ENCODE measurements around the gene STX18.
"Not testable (repeated sequence)": the region's sequence is repeated elsewhere in the genome, so short reads cannot be mapped to it uniquely, and the experiment has no call there.

Gene STX18

DNA sequence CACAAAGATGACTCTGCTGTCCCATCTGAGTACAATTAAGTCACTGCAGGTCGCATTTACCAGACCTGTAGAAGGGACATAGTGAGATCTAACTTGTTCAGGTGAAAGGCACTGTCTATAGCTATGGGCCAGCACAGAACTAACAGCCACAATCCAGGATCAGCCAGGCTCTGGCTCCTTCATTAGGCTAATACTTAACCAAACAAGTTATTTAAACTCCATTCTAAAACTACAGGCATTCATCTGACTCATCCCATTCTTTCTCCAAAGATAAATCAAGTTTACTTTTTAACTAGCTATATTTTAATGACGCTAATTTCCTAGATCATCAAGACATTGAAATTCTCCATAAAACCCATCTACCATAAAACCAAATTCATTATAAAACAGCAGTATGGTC lies 62.5 kb downstream of the STX18 start:
- DNase-seq (ENCODE audit: low spot score) = no peak

DNA sequence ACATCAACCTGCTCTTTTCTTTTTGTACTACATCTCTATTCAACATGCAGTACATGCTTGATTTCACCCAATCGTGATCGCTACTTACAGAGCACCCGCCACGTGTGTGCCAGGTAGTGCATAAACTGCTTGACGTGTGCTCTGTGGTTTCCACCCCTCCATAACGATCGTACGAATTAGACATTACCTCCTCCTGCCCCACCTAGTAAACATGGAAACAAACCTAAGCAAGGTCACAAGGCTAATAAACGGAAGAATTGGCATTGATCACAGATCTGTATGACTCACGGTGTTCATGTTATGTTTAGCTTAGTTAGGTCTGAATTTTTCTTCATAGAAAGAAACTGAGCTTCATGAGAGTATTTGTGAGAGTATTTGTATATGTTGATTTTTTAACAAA lies 64.1 kb downstream of the STX18 start:
- DNase-seq (ENCODE audit: low spot score) = no peak

- no peak for DNase-seq (ENCODE audit: low spot score)
Measured at GRCh38 chr4:4477391-4477790, 64.5 kb downstream of the STX18 start.

GRCh38 chr4:4474476-4474875 lies 67.4 kb downstream of the STX18 start:
- no peak for DNase-seq (ENCODE audit: low spot score)

- DNase-seq (ENCODE audit: low spot score) = no peak
Measured at GRCh38 chr4:4472344-4472958, 69.4 kb downstream of the STX18 start.

DNA sequence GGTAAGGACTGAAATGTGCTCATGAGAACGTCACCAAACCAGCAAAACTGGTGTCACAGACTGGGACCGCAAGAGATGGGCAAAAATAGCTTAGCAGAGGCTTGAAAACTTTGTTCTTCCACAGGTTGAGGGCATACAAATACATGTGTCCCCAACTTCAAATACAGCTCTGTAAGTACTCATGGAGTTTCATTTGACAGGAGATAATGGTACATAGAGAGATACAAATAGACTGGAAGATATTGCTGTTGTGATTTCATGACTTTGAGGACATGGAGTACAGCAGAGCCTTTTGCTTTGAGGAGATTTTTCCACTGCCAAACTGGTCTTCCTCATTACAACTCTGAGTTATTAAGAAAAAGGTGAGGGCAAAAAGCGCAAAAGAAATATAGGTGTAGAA lies 70.7 kb downstream of the STX18 start:
- no peak for DNase-seq (ENCODE audit: low spot score)

DNA sequence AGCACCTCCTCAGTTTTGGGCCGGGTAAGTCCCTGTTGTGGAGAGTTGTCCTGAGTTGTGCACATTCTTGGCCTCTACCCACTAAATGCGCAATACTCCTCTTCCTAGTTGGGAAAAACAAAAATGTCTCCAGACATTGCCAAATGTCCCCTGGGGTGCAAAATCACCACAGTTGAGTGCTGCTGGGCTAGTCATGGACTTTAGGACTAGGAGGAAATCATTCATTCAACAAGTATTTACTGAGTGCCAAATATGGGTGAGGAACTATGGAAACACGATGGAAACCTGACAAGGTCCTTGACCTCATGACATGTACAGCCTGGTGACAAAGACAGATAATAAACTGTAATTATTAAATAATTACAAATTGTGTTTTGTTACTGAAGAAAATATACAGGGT lies 71.6 kb downstream of the STX18 start:
- no peak for DNase-seq (ENCODE audit: low spot score)

DNA sequence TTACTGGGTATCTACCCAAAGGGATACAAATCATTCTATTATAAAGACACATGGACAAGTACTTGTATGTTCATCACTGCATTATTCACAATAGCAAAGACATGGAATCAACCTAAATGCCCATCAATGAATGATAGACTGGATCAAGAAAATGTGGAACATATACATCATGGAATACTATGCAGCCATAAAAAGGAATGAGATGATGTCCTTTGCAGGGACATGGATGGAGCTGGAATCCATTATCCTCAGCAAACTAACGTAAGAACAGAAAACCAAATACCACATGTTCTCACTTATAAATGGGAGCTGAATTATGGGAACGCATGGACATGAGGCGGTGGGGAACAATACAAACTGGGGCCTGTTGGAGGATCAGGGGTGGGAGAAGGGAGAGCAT lies 76.6 kb downstream of the STX18 start:
- DNase-seq (ENCODE audit: low spot score) = not testable (repeated sequence)

DNA sequence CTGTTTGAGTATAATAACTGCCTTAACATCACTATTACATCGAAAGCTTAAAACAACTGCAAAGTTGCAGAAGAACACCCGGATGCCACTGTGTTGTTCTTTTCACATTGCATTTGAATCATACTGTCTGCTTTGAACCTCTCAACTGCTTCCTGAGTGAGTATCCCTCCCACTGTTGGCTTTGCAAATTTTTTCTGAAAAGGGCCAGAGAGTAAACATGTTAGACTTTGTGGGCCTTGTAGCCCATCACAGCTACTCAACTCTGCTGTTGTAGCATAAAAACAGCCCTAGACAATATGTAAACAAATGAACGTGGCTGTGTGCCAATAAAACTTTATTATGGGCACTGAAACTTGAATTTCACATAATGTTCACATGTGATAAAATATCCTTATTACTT lies 78.9 kb downstream of the STX18 start:
- DNase-seq (ENCODE audit: low spot score) = no peak

- DNase-seq (ENCODE audit: low spot score) = no peak
Measured at GRCh38 chr4:4461850-4462249, 80.0 kb downstream of the STX18 start.

GRCh38 chr4:4461178-4461577 lies 80.7 kb downstream of the STX18 start:
- no peak for DNase-seq (ENCODE audit: low spot score)

DNA sequence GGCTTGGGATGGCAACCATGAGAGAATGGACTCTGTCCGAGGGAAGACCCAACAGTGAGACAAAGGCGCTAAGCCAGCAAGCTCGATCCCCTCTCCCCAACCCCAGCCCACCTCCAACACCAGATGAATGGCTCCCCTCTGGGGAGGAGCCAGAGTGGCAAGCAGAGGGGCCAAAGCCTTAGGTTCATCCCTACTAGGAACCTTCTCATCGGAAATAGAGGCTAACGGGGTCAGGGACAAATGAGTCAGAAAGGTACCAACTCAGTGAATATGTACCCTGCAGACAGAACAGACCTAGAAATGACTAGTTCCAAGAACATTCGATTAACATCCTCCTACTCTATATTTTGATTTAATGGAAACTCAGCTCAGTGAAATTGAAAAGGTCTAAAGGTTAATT lies 81.1 kb downstream of the STX18 start:
- DNase-seq (ENCODE audit: low spot score) = no peak

- no peak for DNase-seq (ENCODE audit: low spot score)
Measured at GRCh38 chr4:4459181-4459580, 82.7 kb downstream of the STX18 start.

- peak; percentile 41 for DNase-seq (ENCODE audit: low spot score)
Measured at GRCh38 chr4:4457803-4458553, 83.9 kb downstream of the STX18 start.

DNA sequence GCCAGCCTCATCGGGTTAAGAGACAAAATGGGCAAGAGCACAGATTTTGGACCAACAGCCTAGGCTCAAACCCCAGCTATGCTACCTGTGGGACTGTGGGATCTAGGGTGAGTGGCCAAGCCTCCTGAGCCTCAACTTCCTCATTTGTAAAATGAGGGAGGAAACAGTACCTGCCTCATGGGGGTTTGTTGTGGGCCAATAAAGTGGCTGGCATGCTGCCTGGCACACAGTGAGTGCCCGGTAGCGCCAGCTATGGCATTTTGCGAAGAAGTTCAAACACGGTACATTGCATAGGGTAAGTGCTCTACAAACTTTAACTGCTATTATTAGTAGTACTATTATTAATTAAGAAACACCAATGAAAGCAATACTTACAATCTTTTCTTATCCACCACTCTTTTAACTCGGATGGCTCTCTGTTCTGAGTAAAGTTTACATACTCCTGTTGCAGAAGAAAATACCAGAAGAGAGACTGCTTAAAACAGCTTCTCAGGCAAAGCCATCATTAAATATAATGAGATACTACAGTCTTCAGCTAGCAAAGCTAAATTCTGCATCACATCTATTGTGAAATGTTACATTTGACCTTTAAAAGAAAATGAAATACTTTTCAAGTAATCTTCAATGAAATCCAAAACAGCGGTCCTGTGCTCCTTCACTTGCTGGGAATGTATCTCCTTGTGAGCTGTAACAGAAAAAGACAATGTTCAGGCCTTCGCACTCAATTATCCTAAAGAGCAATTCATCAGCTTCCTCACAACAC lies 84.9 kb downstream of the STX18 start:
- DNase-seq (ENCODE audit: low spot score) = no peak

- DNase-seq (ENCODE audit: low spot score) = no peak
Measured at GRCh38 chr4:4456351-4456750, 85.5 kb downstream of the STX18 start.

DNA sequence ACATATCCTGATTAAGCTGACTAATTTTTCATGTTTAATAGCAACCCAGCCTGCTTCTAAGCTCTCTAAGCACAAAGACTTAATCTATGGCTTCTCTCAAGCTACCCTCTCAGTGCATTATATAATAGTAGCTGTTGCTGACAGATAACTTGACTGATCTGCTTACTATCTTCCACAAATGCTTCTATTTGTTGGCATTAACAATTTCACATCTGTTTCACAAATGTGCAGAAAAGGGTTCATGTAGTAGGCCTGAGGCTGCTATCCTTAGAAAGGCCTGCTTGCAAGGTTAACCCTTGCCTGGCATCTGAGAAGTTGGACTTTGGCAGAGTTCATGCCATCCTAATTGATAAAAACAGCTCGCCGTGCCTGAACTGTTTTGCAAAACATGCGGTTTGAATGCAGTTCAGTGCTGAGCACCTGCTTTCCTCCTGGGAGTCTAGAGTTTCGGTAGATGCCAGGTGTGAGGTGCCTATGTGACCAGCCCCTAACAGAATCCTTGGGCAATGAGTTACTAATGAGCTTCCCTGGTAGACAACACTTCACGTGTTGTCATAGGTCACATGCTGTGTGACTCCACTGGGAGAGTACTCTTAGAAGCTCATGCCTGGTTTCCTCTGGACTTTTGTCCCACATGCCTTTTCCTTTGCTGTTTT lies 86.5 kb downstream of the STX18 start:
- no peak for DNase-seq (ENCODE audit: low spot score)

GRCh38 chr4:4446434-4446833 lies 95.4 kb downstream of the STX18 start:
- DNase-seq (ENCODE audit: low spot score) = peak; percentile 20

- DNase-seq (ENCODE audit: low spot score) = no peak
Measured at GRCh38 chr4:4443821-4444220, 98.0 kb downstream of the STX18 start.

DNA sequence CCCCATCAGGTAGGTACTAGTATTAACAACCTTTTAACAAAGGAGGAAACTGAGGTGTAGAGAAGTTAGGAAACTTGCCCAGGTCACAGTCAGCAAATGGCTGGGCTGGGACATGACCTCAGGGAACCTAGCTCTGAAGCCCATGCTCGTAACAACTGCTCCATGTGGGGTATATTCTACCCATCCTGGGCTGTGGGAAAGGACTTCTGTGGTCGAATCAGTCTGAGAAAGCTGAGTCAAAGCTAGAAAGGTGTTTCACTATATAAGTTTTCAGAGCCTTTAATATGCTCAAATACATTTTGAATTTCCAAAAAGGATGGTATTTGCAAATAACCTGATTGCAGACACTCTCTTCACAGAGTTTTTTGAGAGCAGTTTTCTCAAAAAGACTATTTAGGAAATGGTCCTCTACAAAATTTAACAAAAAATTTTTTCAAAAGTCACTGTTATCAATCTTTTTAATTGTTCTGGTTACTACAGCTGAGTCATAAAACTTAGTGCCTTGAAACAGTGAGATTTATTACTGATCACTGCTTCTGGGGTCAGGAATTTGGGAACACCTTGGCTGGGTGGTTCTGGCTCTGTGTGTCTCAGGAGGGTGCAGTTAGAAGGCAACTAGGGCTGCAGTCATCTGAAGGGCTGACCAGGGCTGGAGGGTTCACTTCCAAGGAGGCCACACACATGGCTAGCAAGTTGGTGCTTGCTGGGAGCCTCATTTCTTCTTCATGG lies 101.4 kb downstream of the STX18 start:
- DNase-seq (ENCODE audit: low spot score) = no peak

DNA sequence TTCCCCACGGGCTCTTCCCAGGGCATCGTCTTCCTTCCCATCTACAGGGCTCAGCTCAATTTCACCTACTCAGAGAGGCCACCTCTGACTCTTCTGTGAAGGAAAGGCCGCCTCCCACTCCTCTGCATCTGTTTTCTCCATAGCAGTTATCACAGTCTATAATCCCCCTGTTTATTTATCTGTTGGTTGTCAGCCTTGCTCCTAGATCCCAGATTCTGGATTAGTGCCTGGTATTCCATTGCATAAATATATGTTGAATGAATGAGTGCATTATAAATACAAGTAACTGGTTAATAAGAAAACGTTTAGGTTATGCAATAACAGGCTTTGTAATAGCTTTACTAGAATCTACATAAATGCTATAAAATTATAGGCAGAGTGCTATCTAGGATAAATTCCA lies 102.1 kb downstream of the STX18 start:
- DNase-seq (ENCODE audit: low spot score) = no peak

- DNase-seq (ENCODE audit: low spot score) = no peak
Measured at GRCh38 chr4:4438891-4439290, 103.0 kb downstream of the STX18 start.
